Upper lobe of left lung (tissue), 4 donors: ENCODE data around the gene PTP4A1.

Experiments used
- CTCF ChIP-seq, 6 experiments: fragments of 450-650 bp in 4 of 6; fragments of 200-600 bp in 2 of 6; sonication (generic) in 2 of 6; IDR thresholded peaks; one replicate each; pipeline ENCODE4 v1.5.1; 2016 to 2019; ENCODE audit warnings: antibody characterized with exemption in 6 of 6
- POLR2A ChIP-seq, 4 donors: fragments of 450-650 bp; IDR thresholded peaks; one replicate each; pipeline ENCODE4 v1.5.1; 2016 to 2017; ENCODE audit warnings: antibody characterized with exemption in 4 of 4, mild to moderate bottlenecking in 2 of 4
- POLR2AphosphoS5 ChIP-seq, 2 donors: sonication (generic); formaldehyde crosslinking; IDR thresholded peaks; one replicate each; pipeline ENCODE4 v1.5.1; 2017; ENCODE audit warnings: antibody characterized with exemption in 2 of 2

GRCh38 chr6:63537959-63538300 lies 34.4 kb upstream of the PTP4A1 start:
- TF ChIP-seq POLR2A (IDR thresholded peaks at IDR 0.05) (no peak), CTCF (IDR thresholded peaks at IDR 0.05) (no peak), POLR2AphosphoS5 (IDR thresholded peaks at IDR 0.05) (no peak)
